ENCODE measurements around the gene PRSS21.

Gene PRSS21

DNA sequence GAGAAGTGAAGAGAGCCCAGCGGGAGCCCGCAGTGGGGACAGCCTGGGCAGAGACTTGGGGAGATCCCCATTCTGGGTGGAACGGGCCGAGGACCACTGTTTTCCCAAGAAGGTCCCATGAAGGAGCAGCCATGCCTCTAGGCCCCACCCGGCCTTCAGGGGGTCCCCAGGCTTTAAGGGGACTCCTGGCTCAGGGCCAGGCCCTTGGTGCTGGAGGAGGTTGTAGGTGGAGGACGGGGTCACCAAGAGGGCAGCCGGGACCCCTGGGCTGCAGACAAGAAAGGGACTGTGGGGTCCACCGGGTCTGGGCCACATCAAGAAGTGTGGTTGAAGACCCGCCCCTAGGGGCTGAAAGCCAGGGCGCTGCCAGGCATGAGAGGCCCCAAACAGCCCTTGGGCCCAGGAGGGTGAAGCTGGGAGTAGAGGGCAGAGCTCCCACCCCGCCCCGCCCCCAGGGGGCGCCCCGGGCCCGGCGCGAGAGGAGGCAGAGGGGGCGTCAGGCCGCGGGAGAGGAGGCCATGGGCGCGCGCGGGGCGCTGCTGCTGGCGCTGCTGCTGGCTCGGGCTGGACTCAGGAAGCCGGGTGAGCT, at the start of gene PRSS21:
Gene PRSS21, plus strand, starts transcription at position 487 of the 589 bp plus-strand sequence. Its CDS starts 32 bp downstream, at position 519.
- no peak for DNase-seq (ENCODE audit: low read depth in 2 of 2)

DNA sequence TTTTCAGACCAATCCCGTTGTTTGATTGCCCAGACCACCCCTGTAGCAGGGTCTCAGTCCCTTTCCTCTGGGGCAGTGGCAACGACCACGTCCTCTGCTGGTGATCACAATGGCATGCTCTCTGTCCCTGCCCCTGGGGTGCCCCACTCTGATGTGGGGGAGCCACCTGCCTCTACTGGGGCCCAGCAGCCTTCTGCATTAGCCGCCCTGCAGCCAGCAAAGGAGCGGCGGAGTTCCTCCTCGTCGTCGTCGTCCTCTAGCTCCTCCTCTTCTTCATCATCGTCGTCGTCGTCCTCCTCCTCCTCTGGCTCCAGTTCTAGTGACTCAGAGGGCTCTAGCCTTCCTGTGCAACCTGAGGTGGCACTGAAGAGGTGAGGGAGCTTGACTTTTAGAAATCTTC, 49.1 kb upstream of the PRSS21 start:
- DNase-seq (ENCODE audit: low read depth in 2 of 2): no peak

DNA sequence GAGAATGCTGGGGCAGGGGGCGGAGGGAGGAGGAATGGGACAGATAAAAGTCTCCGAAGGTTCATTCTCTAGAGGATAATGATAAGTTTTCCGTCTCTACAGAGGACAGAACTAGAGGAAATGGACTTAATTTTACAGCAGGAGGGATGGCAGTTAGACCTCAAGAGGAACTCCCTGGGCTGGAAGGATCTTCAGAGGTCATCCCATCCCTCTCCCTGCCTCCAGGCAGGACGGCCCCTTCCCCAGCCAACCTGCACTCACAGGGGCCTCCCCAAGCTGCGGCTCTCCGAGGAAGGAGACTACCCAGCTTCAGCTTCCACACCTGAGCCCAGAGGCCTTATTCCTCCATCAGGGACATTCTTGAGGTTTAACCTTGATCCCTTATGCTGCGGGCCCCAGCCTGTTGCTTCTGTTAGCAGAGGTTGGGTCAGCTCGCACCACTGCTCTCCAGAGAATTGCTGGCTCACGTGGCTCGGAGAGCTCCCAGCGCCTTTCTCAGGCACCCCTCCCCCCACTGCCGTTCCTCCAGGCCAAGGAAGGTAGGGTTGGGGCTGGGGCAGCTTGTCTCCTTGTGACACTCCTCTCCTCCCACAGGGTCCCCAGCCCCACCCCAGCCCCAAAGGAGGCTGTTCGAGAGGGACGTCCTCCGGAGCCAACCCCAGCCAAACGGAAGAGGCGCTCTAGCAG, 48.5 kb upstream of the PRSS21 start:
- no peak for DNase-seq (ENCODE audit: low read depth in 2 of 2)

DNA sequence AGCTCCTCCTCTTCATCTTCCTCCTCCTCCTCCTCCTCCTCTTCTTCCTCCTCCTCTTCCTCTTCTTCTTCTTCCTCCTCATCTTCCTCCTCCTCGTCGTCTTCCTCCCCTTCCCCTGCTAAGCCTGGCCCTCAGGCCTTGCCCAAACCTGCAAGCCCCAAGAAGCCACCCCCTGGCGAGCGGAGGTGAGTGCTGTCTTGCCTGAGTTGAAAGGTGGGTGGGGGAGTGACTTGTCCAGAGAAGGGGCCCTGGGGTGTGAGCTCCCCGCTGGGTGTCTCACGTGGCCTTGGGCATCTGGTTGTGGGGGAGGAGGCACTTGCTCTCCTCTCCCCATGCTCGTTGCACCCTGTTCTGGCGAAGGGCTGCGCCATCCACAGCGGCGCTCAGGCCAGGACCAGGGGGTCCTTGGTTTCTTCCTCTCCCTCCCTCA, 47.9 kb upstream of the PRSS21 start:
- no peak for DNase-seq (ENCODE audit: low read depth in 2 of 2)

DNA sequence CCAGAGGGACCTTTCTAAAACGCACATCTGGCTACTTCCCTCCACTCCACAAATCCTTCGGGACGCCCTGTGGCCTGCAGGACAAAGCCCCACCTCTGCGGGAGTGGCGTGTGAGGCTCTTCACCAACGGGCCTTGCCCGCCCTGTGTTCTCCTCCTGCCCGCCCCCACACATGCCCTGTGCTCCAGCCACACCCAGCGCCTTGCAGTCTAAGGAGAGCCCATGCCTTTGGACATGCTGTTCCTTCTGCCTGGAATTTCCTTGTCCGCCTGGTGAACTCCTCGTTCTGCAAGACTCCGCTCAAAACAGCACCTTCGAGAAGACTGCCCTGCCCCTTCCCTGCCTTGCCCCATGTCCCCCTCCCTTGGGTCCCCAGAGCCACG, 47.4 kb upstream of the PRSS21 start:
- DNase-seq (ENCODE audit: low read depth in 2 of 2): no peak

GRCh38 chr16:2770057-2770951, 46.7 kb upstream of the PRSS21 start:
- DNase-seq (ENCODE audit: low read depth in 2 of 2): no peak

- no peak for DNase-seq (ENCODE audit: low read depth in 2 of 2)
Measured at GRCh38 chr16:2771496-2772402, 45.3 kb upstream of the PRSS21 start.

- no peak for DNase-seq (ENCODE audit: low read depth in 2 of 2)
Measured at GRCh38 chr16:2773188-2773968, 43.7 kb upstream of the PRSS21 start.

GRCh38 chr16:2774161-2774891, 42.7 kb upstream of the PRSS21 start:
- no peak for DNase-seq (ENCODE audit: low read depth in 2 of 2)

- no peak for DNase-seq (ENCODE audit: low read depth in 2 of 2)
Measured at GRCh38 chr16:2775131-2775716, 41.8 kb upstream of the PRSS21 start.

- no peak for DNase-seq (ENCODE audit: low read depth in 2 of 2)
Measured at GRCh38 chr16:2775765-2776499, 41.1 kb upstream of the PRSS21 start.

GRCh38 chr16:2776500-2777139, 40.4 kb upstream of the PRSS21 start:
- DNase-seq (ENCODE audit: low read depth in 2 of 2): no peak

DNA sequence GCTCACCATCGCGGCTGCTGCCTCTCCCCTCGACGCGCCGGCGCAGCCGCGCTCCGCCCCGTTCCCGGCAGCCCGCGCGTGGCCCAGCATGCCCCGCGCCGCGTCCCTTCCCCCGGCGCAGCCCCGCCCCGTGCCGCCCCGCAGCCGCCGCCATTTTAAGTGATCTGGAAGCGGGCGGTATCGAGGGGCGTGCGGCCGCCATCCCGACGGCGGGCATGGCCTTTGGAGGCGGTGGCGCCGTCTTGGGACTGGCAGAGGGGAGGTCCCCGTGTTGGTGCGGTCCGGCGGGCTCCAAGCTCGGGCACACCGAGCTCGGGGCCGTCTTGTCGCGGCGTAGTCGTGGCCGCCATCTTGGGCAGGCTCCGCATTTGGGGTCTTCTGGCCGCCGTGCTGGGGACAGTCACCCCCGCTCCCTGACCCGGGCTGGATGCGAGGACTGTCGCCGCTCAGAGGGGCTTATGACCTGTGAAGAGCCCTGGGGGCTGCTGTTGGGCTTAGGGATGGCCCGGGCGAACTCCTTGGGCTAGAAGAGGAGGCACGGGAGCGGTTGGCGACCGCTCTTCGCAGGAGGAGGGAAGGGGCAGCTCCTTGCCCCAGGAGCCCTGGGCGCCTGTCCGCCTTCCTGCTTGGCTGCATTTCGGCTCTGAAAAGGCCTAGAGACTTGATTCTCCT, 39.7 kb upstream of the PRSS21 start, which contains the start of gene ELOB:
Gene ELOB, minus strand, starts transcription at position 50 of the 672 bp plus-strand sequence. Its CDS starts 41 bp downstream, at position 9.
- DNase-seq (ENCODE audit: low read depth in 2 of 2): peak; percentile 56 to 58

- no peak for DNase-seq (ENCODE audit: low read depth in 2 of 2)
Measured at GRCh38 chr16:2777903-2778629, 39.0 kb upstream of the PRSS21 start.

- no peak for DNase-seq (ENCODE audit: low read depth in 2 of 2)
Measured at GRCh38 chr16:2778630-2778958, 38.4 kb upstream of the PRSS21 start.

- no peak for DNase-seq (ENCODE audit: low read depth in 2 of 2)
Measured at GRCh38 chr16:2779151-2779920, 37.7 kb upstream of the PRSS21 start.
